Fibroblast of the aortic adventitia (primary cell): ENCODE measurements around the gene DGKG. TPM values are rescaled to one million over a fixed set of nuclear protein-coding genes. Genes with fewer than 3 reads are reported as not detected.

Experiments
- DNase-seq: peaks from one replicate; pipeline ENCODE4 v3.0.0-alpha.2; 2010; ENCODE audit warnings: low read depth
- H3K4me3 ChIP-seq: 2 replicates; pipeline ENCODE4 v1.5.1; 2011; ENCODE audit warnings: low read depth, mild to moderate bottlenecking, control low read depth, low read length, moderate library complexity
- total RNA-seq: library from RNA; depleted of rRNA; stranded (reverse); fragments of >200 nt; gene quantifications from 2 replicates; pipeline ENCODE4 v1.2.3, GENCODE V29; 2012; ENCODE audit warnings: low replicate concordance
- TF ChIP-seq, protein P1 (sequence below): IDR thresholded peaks from 2 replicates; pipeline ENCODE4 v1.5.1; 2011; ENCODE audit warnings: mild to moderate bottlenecking, low read length, control low read depth, inconsistent platforms; ENCODE audit not compliant: insufficient read depth

The DGKG gene
- total RNA-seq, 1 donor = 0.27 TPM

DNA sequence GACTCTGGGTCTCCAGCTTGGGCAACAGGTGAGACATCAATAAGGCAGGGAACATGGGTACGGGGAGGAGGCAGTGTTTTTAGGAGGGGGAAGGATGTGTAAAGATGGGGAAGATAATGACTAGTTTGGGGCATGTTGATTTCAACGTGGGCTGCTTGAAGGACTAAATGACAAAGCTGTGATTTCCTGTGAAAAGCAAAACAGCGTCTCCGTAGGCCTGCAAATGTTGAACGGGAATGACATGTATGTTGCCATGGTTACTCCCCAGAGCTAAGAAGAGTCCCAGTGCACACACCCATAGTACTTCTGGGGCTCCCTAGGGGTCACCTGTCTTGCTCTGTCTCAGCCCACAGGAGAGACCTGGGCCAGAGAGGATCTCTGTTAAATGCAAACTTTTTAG lies 181.9 kb downstream of the DGKG start:
- H3K4me3 ChIP-seq = no peak overlapping the region
- no peak for DNase-seq
- TF ChIP-seq, protein P1, sequence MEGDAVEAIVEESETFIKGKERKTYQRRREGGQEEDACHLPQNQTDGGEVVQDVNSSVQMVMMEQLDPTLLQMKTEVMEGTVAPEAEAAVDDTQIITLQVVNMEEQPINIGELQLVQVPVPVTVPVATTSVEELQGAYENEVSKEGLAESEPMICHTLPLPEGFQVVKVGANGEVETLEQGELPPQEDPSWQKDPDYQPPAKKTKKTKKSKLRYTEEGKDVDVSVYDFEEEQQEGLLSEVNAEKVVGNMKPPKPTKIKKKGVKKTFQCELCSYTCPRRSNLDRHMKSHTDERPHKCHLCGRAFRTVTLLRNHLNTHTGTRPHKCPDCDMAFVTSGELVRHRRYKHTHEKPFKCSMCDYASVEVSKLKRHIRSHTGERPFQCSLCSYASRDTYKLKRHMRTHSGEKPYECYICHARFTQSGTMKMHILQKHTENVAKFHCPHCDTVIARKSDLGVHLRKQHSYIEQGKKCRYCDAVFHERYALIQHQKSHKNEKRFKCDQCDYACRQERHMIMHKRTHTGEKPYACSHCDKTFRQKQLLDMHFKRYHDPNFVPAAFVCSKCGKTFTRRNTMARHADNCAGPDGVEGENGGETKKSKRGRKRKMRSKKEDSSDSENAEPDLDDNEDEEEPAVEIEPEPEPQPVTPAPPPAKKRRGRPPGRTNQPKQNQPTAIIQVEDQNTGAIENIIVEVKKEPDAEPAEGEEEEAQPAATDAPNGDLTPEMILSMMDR = no peak

DNA sequence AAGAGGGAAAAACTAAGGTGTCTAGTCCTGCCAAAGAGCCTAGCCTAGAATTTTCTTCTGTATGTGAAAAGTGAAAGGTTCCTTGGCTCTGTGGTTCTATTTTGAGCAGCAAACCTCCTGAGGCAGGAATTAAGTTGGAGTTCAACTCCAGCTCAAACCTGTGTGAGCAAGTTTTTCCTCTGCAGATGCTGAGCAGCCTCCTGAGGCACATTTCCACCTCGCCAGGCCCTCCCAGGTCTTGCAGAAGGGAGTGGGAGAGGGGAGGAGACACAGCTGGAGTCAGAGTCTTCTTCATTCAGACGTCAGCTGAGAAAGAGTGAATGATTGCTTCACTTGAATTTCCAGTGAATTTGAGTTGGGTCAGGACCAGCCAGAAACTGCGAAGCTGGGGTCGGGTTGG lies 183.6 kb downstream of the DGKG start:
- TF ChIP-seq, protein P1 = no peak
- no peak for DNase-seq
- H3K4me3 ChIP-seq = no peak overlapping the region

DNA sequence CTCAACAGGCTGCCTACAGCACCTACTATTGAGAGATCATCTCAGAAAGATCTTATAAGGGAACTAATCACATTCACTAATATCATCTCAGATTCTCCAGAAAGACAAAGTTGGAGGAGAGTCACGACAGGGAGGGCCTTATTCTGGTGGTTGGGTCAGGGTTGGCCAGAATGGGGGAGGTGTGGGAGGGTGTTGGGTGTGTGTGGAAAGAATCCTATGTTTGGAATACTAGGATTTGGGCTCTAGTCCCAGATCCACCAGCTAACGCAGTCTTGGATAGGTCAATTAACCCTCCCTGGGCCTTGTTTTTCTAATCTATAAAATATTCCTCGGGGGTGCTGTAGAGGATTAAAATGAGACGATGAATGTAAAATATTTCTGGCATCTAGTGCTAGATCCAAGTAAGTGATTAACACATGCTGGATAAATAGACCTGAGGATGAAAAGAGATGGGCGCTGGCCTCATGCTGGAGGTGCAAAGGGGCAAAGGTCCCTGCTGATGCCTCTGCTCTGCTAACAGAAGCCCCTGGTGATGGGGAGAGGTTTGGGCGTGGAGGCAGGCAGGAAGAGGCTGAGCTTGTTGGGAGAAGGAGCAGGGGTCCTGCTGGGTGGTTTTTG lies 185.6 kb downstream of the DGKG start:
- peak; percentile 22 for DNase-seq
- H3K4me3 ChIP-seq = no peak overlapping the region
- TF ChIP-seq, protein P1 = no peak

DNA sequence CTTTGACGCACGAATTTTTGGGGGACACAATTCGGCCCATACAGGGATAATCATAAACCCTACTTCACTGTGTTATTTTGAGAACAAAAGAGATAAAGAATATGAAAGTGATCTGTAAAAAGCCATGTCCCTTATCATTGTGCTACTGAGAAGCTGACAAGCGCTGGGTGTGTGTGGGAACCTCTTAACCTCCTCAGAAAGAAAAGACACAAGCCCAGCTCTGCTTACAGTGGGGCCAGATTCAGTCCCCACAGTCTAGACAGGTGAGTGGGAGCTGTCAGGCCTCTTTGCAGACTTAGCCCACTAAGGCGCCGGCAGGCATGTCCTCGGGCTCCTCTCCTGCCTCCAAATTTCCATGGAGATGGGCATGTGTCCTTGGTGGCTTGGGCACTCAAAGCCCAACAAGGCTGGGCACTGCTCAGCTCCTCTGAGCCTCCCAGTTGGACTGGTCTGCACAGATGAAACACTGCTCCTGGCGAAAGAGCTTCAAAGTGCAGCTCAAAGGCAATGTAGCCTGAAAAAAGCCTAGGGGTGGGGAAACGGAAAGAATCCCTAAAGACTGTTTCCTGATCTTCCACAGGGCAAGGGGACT lies 188.7 kb downstream of the DGKG start:
- no peak for DNase-seq
- TF ChIP-seq, protein P1 = no peak
- no peak overlapping the region for H3K4me3 ChIP-seq

DNA sequence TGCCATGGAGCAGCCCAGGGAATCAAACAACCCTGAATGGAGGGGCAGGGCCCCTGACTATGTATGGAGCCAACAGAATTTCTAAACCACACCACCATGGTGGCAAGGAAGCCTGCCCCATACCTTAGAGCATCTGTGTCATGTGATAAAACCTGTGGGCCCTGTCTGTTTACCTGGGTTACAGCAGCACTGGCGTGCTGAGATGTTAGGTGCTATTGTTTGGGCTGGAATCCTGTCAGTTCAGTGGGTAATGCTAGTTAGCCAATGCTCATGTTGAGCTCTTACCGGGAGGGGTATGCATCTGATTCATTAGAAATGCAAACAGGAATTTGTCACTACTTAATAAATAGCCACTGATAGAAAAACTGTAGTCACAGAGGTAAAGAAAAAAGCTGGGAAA lies 189.7 kb downstream of the DGKG start:
- DNase-seq = no peak
- TF ChIP-seq, protein P1 = no peak
- no peak overlapping the region for H3K4me3 ChIP-seq

DNA sequence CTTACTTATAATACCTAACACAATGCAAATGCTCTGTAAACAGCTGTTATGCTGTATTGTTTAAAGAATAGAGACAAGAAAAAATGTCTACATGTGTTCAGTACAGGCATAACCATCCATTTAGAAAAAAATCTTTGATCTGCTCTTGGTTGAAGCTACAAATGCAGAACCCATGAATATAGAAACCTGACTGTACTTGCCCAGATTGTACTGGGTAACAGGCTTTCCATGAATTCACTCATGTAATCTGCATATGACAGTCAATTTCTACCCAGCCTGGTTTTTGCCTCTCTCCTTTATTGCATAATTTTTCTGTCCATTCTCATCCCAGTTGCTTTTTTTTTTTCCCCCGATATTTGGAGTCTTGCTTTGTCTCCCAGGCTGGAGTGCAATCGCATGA lies 190.5 kb downstream of the DGKG start:
- no peak for DNase-seq
- H3K4me3 ChIP-seq = no peak overlapping the region
- TF ChIP-seq, protein P1 = no peak

DNA sequence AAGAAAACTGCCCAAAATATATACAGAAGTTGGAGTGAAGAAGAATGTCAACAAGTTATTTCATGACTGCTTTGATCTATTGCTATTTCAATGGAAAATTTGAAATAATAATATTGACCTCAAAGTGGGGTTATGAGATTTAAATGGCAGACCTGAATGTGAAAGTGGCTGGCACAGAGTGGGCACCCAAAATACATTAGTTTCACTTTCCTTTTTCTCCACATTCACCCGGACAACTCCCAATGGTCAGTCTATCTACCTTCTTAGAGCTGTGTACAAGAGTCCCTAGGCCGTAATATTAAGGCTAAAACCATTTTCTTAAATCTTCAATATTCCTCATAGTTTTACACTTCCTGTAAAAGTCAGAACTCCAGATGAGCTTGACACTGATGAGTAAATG lies 191.5 kb downstream of the DGKG start:
- TF ChIP-seq, protein P1 = no peak
- H3K4me3 ChIP-seq = no peak overlapping the region
- DNase-seq = no peak
